Gastrocnemius medialis (tissue), 4 donors: Measurements from ENCODE around the gene LIAS.

ENCODE experiments used
- POLR2A ChIP-seq, 2 donors: fragments of 450-650 bp; IDR thresholded peaks; one replicate each; pipeline ENCODE4 v1.6.1; 2017; ENCODE audit warnings: antibody characterized with exemption in 2 of 2, mild to moderate bottlenecking in 2 of 2, moderate library complexity in 2 of 2
- TF ChIP-seq, protein P1 (sequence below), 5 experiments: fragments of 450-650 bp in 3 of 5; fragments of 200-600 bp in 2 of 5; sonication (generic) in 2 of 5; IDR thresholded peaks in 4 of 5; conservative IDR thresholded peaks in 1 of 5; 1 replicate in 4 of 5; 2 replicates in 1 of 5; pipeline ENCODE4 v1.5.1; 2016 to 2019; ENCODE audit warnings: antibody characterized with exemption in 5 of 5, mild to moderate bottlenecking in 3 of 5, moderate library complexity in 3 of 5

DNA sequence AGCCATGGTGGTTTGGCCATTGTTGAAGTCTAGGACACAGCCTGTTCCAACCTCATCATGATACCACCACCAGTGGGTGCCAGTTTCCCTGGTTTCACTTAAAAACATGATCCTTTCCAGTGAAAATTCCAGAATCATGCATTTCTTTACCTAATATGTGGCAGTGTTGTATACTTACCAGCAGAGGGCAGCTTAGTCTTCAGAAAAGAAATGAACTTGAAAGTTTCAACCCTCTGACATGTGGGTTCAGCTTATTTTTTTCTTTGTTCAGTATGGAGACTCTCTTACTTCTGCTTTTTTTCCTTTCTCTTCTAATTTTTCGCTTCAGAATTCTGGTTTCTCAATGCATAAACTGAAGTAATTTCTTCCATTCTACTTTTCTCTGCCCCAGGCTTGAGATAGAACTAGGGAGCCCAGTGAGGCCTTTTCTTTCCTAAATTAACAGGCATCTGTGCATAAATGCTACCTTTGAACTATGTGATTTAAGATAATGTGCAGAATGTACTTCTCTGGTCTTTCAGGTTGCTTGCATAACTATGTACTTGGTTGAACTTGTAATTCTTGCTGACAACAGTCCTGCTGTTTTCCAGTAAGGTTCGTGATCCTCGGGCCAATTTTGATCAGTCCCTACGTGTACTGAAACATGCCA lies 10.7 kb downstream of the LIAS start:
- TF ChIP-seq POLR2A (IDR thresholded peaks at IDR 0.05) = no peak
- TF ChIP-seq, protein P1, sequence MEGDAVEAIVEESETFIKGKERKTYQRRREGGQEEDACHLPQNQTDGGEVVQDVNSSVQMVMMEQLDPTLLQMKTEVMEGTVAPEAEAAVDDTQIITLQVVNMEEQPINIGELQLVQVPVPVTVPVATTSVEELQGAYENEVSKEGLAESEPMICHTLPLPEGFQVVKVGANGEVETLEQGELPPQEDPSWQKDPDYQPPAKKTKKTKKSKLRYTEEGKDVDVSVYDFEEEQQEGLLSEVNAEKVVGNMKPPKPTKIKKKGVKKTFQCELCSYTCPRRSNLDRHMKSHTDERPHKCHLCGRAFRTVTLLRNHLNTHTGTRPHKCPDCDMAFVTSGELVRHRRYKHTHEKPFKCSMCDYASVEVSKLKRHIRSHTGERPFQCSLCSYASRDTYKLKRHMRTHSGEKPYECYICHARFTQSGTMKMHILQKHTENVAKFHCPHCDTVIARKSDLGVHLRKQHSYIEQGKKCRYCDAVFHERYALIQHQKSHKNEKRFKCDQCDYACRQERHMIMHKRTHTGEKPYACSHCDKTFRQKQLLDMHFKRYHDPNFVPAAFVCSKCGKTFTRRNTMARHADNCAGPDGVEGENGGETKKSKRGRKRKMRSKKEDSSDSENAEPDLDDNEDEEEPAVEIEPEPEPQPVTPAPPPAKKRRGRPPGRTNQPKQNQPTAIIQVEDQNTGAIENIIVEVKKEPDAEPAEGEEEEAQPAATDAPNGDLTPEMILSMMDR (IDR thresholded peaks at IDR 0.05 in 4 of 5, conservative IDR thresholded peaks at IDR 0.05 in 1 of 5) = peak; percentile 61 to 76 (median 68)
